MM.1S (cell line): Measurements from ENCODE around the gene SLC25A34.

Experiments used
- DNase-seq: peaks from one replicate; pipeline ENCODE4 v3.0.0-alpha.2; 2015
- H2AFZ ChIP-seq: fragments of 300-600 bp; sonication (generic); 2 replicates; pipeline ENCODE4 v1.6.0; 2016; ENCODE audit warnings: antibody characterized with exemption, low read length
- H3F3A ChIP-seq: fragments of 300-600 bp; sonication (generic); 2 replicates; pipeline ENCODE4 v1.6.1; 2016; ENCODE audit warnings: mild to moderate bottlenecking, antibody characterized with exemption, low read length, moderate library complexity, mixed read lengths; ENCODE audit not compliant: insufficient read depth
- H3K27ac ChIP-seq: fragments of 300-600 bp; sonication (generic); 2 replicates; pipeline ENCODE4 v1.5.1; 2016; ENCODE audit warnings: mild to moderate bottlenecking, low read length
- H3K27me3 ChIP-seq: fragments of 300-600 bp; sonication (generic); replicated peaks from 2 replicates; pipeline ENCODE4 v1.6.0; 2016; ENCODE audit warnings: low read length; ENCODE audit not compliant: insufficient read depth
- H3K36me3 ChIP-seq: fragments of 300-600 bp; sonication (generic); replicated peaks from 2 replicates; pipeline ENCODE4 v1.6.1; 2016; ENCODE audit warnings: mild to moderate bottlenecking, low read length, mixed read lengths; ENCODE audit not compliant: insufficient read depth
- H3K4me1 ChIP-seq: fragments of 300-600 bp; sonication (generic); 2 replicates; pipeline ENCODE4 v1.6.1; 2016; ENCODE audit warnings: low read length, mixed read lengths
- H3K4me2 ChIP-seq: fragments of 300-600 bp; sonication (generic); 2 replicates; pipeline ENCODE4 v1.6.0; 2016; ENCODE audit warnings: low read depth, low read length
- H3K4me3 ChIP-seq: fragments of 300-600 bp; sonication (generic); 2 replicates; pipeline ENCODE4 v1.5.1; 2016; ENCODE audit warnings: low read length, mixed read lengths
- H3K79me2 ChIP-seq: fragments of 300-600 bp; sonication (generic); 2 replicates; pipeline ENCODE4 v1.6.1; 2016; ENCODE audit warnings: mixed run types, low read length, mixed read lengths
- H3K9ac ChIP-seq: fragments of 300-600 bp; sonication (generic); 2 replicates; pipeline ENCODE4 v1.6.1; 2016; ENCODE audit warnings: low read length, mixed read lengths
- H3K9me2 ChIP-seq: fragments of 300-600 bp; sonication (generic); replicated peaks from 2 replicates; pipeline ENCODE4 v1.6.1; 2016; ENCODE audit warnings: mild to moderate bottlenecking, low read length, mixed read lengths; ENCODE audit not compliant: insufficient read depth
- H3K9me3 ChIP-seq: fragments of 300-600 bp; sonication (generic); replicated peaks from 2 replicates; pipeline ENCODE4 v1.6.1; 2016; ENCODE audit warnings: mild to moderate bottlenecking, low read length, mixed read lengths; ENCODE audit not compliant: insufficient read depth
- H4K20me1 ChIP-seq: fragments of 300-600 bp; sonication (generic); 2 replicates; pipeline ENCODE4 v1.6.1; 2016; ENCODE audit warnings: mild to moderate bottlenecking, low read length, moderate library complexity, mixed read lengths; ENCODE audit not compliant: insufficient read depth
- EZH2 ChIP-seq: fragments of 300-600 bp; sonication (generic); optimal IDR thresholded peaks from 2 replicates; pipeline ENCODE3; 2017; ENCODE audit warnings: low read depth, mild to moderate bottlenecking, antibody characterized with exemption, low read length, mixed read lengths
- EZH2phosphoT487 ChIP-seq: fragments of 300-600 bp; sonication (generic); IDR thresholded peaks from 2 replicates; pipeline ENCODE4 v1.6.1; 2018; ENCODE audit warnings: antibody characterized with exemption, low read length
- TF ChIP-seq, protein P1 (sequence below): fragments of 300-600 bp; sonication (generic); IDR thresholded peaks from 2 replicates; pipeline ENCODE4 v1.5.1; 2016; ENCODE audit warnings: antibody characterized with exemption, low read length, mixed read lengths

Gene SLC25A34

DNA sequence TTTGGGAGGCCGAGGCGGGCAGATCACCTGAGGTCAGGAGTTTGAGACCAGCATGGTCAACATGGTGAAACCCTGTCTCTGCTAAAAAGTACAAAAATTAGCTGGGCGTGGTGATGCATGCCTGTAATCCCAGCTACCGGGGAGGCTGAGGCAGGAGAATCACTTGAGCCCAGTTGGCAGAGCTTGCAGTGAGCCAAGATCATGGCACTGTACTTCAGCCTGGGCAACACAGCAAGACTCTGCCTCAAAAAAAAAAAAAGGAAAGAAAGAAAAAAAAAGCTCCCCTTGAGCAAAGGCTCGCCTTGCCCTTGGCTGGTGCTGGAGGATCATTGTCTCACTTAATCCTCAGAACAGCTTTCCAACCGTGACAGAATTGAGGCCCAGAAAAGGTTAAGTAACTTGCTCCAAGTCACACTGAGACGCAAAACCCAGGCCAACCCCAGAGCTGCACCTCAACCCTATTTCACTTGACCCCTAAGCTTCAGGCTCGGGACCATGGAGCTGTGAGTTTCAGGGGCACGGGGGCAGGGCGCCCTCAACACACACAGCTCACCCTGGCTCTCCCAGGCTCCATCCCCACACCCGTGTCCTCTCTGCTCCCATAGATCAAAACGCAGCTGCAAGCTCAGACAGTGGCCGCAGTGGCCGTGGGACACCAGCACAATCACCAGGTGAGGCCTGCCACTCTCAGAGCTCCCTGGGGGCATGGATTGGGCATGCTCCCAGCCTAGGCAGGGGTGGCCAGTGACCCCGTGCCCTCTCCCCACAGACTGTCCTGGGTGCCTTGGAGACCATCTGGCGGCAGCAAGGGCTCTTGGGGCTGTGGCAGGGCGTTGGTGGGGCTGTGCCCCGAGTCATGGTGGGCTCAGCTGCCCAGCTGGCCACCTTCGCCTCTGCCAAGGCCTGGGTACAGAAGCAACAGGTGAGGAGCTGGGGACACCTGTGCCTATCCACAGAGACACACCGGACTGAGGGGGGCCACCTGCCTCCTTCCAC lies 1.6 kb downstream of the SLC25A34 start:
- Histone ChIP-seq H3K4me2 (no peak overlapping the region), H3K9me3 (no peaks in the 10 kb centered on the region), H2AFZ (no peak overlapping the region), H3K27me3 (no peaks in the 10 kb centered on the region), H3K79me2 (no peaks in the 10 kb centered on the region), H3K36me3 (no peaks in the 10 kb centered on the region), H3K4me1 (no peaks in the 10 kb centered on the region), H3K9ac (no peak overlapping the region), H4K20me1 (no peaks in the 10 kb centered on the region), H3K9me2 (no peaks in the 10 kb centered on the region), H3F3A (no peaks in the 10 kb centered on the region), H3K27ac (no peak overlapping the region), H3K4me3 (no peak overlapping the region)
- DNase-seq, result no peak
- TF ChIP-seq EZH2 (no peak), EZH2phosphoT487 (no peak)
- TF ChIP-seq, protein P1, sequence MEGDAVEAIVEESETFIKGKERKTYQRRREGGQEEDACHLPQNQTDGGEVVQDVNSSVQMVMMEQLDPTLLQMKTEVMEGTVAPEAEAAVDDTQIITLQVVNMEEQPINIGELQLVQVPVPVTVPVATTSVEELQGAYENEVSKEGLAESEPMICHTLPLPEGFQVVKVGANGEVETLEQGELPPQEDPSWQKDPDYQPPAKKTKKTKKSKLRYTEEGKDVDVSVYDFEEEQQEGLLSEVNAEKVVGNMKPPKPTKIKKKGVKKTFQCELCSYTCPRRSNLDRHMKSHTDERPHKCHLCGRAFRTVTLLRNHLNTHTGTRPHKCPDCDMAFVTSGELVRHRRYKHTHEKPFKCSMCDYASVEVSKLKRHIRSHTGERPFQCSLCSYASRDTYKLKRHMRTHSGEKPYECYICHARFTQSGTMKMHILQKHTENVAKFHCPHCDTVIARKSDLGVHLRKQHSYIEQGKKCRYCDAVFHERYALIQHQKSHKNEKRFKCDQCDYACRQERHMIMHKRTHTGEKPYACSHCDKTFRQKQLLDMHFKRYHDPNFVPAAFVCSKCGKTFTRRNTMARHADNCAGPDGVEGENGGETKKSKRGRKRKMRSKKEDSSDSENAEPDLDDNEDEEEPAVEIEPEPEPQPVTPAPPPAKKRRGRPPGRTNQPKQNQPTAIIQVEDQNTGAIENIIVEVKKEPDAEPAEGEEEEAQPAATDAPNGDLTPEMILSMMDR, result no peak

DNA sequence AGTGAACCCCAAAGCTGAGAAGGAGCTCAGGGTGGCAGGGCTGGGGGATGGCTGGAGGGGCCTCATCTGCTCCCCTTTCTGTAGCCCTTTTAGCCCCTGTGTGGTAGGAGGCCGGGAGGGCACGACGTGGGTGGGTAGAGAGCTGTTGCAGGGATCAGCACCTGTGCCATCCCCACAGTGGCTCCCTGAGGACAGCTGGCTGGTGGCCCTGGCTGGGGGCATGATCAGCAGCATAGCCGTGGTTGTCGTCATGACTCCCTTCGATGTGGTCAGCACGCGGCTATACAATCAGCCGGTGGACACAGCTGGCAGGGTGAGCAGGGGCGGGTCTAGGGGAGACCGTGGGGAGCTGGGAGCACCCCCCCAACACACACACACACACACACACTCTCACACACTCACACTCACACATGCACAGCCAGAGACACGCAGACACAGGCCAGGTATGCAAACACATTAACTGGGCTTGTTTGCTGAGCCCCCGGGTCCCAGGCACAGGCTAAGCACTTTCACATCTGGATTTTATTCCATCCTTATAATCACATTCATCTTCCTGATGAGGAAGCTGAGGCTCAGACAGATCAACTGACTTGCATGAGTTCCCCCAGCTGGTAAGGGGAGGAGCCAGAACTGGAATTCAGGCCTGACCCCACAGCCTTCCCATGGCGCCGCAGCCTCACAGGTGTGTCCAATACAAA lies 2.5 kb downstream of the SLC25A34 start:
- H3K79me2 ChIP-seq, result no peaks in the 10 kb centered on the region
- H2AFZ ChIP-seq, result no peak overlapping the region
- H4K20me1 ChIP-seq, result no peaks in the 10 kb centered on the region
- H3K4me2 ChIP-seq, result no peak overlapping the region
- H3K9me2 ChIP-seq, result no peaks in the 10 kb centered on the region
- H3K27ac ChIP-seq, result no peak overlapping the region
- no peaks in the 10 kb centered on the region for H3K4me1 ChIP-seq
- no peak for DNase-seq
- H3K36me3 ChIP-seq, result no peaks in the 10 kb centered on the region
- no peaks in the 10 kb centered on the region for H3K9me3 ChIP-seq
- no peaks in the 10 kb centered on the region for H3K27me3 ChIP-seq
- H3F3A ChIP-seq, result no peaks in the 10 kb centered on the region
- H3K9ac ChIP-seq, result no peak overlapping the region
- TF ChIP-seq, protein P1, result no peak
- TF ChIP-seq EZH2, result no peak
- no peak for TF ChIP-seq EZH2phosphoT487
- no peak overlapping the region for H3K4me3 ChIP-seq

DNA sequence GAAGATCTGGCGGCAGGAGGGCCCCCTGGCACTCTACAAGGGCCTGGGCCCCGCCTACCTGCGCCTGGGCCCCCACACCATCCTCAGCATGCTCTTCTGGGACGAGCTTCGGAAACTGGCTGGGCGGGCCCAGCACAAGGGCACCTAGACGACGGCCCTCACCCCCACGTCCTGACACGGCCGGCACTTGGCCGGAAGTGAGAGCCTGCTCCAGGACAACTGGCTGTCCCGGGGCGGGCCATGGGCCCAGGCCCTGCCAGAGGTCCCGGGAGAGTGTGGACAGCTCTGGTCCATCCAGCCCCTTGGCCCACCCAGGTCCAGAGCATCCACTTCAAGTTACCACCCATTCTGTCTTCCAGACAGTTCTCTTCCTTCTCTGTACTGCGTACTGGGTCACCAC lies 3.2 kb downstream of the SLC25A34 start:
- Histone ChIP-seq H3K4me1 (no peaks in the 10 kb centered on the region), H2AFZ (no peak overlapping the region), H3K79me2 (no peaks in the 10 kb centered on the region)

More for the DNA sequence above, 3.2 kb downstream of the SLC25A34 start:
- Histone ChIP-seq H3K36me3 (no peaks in the 10 kb centered on the region), H3K27ac (no peak overlapping the region), H3K9me3 (no peaks in the 10 kb centered on the region), H3K4me2 (no peak overlapping the region), H3K9ac (no peak overlapping the region), H3K9me2 (no peaks in the 10 kb centered on the region), H3F3A (no peaks in the 10 kb centered on the region), H3K27me3 (no peaks in the 10 kb centered on the region), H3K4me3 (no peak overlapping the region), H4K20me1 (no peaks in the 10 kb centered on the region)
- no peak for TF ChIP-seq EZH2
- TF ChIP-seq EZH2phosphoT487, result no peak
- TF ChIP-seq, protein P1, result no peak
- no peak for DNase-seq
